Bone marrow (tissue), 2 donors: Measurements from ENCODE around the gene PSMA1.
"Not testable (repeated sequence)": the region's sequence is repeated elsewhere in the genome, so short reads cannot be mapped to it uniquely, and the experiment has no call there.

Experiments used
- DNase-seq, 2 donors: peaks; one replicate each; lab custom pipeline; 2025; lab: John Stamatoyannopoulos, UW

PSMA1 gene

DNA sequence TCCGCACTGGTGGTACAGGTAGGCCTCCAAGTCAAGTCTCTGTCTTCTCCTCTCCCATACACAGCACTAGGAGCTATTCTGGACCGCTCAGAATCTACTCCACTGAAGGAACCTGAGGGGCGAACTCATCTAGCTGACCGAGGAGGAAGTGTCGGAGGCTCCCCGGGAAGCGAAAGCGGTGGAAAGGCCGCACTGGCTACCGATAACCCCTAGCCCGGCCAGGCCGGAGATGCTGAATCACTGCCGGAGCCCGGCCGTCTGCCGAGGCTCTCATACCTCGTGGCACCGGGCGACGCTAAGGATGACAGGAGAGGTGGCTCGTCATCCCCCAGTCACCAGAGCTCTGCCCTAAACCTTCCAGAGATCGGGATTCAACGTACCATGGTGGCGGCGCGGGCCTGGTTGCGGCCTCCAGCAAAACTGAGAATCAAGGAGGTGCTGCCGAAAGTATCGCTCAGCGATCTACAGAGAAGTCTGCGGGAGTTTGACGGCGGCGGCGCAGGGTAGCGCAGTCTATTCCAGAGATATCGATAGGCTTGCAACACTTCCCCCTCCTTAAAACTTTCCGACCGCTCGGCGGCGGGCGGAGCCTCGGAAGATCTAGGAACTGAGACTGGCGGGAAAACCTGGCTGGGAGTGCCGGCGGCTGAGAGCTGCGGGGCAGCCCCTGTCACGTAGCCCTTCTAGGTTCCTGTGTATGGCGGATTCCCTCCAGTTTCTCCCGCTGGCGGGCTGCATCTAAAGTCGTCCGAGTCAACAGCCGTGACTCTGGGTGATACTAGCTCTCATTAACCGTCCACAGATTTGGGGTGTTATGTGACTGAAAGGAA is at the start of gene PSMA1:
TSS of gene PSMA1 (minus strand) at position 470 of the 830 bp plus-strand sequence. CDS start at position 383, 87 bp downstream.
- peak; percentile 79 to 99 for DNase-seq

DNA sequence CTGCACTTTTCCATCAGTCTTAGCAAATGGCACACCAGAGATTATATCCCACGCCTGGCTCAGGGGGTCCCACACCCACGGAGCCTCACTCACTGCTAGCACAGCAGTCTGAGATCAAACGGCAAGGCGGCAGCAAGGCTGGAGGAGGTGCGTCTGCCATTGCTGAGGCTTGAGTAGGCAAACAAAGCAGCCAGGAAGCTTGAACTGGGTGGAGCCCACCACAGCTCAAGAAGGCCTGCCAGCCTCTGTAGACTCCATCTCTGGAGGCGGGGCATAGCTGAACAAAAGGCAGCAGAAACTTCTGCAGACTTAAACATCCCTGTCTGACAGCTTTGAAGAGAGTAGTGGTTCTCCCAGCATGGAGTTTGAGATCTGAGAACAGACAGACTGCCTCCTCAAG is 49.3 kb upstream of the PSMA1 start:
- not testable (repeated sequence) for DNase-seq

DNA sequence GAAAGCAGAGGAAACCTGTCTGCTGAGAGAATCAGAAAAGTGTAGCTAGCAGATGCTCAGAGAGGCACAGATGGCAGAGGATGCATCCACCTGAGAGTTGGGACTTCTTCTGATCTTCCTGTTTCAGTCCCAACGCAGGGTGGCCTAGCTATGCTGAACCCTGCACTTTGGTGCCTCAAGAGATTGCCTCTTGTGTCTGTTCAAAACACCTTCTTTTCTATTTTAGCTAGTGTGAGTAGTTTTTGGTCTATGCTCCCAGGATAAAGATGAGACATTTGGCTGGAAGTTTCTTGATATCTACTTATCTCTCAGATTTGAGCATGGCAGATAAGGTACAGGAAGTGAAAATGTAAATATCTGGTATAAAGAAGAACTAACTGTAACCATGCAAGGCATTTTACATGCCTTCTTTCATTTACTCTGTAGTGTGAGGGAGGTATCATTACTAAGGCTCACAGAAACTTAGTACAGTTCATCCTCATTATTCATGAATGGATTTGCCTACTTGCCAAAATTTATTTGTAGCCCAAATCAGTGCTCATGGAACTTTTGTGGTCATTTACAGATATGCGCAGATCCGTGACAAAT is 47.0 kb upstream of the PSMA1 start:
- no peak for DNase-seq

DNA sequence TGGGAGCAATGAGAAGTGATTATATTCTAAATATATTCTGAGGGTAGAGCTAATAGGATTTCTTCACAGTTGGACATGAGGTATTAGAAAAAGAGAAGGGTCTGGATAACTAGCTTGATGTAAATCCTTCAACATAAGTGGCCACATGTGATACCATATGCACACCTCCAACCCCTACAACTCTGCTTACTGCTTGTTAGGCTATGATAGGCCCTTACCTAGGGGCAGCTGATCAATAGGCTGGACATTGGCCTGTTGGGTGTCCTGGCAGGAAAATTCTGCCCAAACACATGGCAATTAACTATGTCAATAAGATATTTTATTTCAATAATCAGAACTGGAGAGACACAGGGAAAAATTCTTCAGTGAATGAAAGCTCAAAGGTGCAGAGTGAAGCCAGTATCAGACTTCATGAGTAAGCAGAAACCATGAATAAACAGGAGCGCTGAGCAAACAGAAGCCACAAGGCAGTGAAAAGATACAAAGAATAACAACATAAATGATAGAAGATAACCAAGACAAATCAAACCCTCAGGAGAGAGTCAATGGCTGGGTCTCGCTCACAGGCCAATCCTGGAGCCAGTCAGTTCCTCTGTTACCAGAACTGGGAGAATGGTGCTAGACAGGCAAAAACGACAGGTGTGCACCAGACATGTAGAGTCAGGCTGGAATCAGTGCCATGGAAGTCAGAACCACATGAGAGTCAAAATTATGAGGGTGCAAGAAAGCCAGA is 46.3 kb upstream of the PSMA1 start:
- DNase-seq: no peak

DNA sequence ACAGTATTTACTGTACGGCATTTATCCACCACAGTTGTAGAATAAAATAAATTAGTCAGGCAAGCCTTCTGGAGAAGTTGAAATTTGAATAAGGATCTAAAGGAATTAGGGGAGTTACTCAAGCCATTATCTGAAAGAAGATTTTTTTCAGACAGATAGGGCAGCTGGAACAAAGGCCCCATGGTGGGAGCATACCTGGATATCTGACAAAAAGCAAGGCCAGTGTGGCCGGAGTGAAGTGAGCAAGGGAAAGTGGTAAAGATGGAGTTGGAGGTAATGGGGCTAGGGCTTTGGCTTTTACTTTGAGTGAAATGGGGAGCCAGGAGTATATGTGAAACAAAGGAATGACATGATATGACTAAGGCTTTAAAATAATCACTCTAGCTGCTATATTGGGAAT is 45.7 kb upstream of the PSMA1 start:
- DNase-seq: no peak

DNA sequence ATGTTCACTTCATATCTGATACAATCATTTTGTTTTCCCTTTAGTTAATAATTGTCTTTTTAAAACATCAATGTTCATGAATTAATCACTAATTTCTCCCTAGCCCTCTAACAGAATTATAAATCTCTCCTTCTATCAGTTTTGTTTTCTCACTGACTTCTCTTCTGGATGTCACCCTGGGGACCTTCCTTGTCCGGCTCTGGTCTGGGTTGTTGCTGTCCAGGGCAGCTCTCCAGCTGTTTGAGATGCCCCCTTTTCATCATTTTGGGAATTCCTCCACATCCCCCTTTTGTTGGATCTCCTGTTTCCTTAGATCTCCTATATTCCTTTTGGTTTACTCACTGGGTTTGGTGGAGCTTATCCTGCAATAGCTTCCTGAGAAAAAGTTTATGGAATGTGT is 35.6 kb upstream of the PSMA1 start:
- DNase-seq: no peak

DNA sequence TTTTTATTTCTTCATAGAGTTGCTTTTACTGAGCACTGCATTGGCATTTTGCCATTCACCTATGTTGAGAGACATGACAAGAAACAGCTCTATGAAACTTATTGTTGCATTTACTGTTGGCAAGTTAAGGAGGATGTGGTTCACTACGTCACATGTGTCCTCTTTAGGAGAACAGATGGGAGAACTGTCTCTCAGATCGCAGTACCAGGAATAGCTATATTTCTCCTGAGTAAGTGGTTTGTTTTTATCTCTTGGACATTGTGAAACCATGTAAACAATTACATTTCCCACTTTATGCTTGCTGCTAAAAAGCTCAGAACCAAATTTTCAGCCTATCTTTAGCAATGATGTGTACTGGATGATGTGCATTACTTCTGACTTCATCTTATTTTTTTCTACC is 34.8 kb upstream of the PSMA1 start:
- DNase-seq: peak in 1 of 2 donors; percentile 68

DNA sequence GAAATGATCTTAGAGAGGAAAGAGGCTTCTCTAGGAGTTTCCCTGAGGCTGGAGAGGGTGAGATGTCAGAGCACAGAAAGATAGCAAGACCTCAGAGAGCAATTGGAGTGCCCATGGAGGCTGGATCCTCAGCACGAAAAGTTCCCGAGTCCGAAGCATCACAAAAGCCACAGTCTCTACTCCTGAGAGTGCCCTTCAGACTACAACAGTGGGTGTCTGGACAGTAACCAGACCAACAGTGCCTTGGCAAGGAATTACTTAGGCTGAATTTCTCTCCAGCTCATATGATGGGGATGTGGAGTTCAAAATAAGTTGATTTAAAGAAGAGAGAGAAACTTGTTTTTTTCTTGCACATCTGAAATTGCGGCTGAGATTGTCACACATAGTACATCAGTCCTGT is 31.9 kb upstream of the PSMA1 start:
- DNase-seq: no peak

DNA sequence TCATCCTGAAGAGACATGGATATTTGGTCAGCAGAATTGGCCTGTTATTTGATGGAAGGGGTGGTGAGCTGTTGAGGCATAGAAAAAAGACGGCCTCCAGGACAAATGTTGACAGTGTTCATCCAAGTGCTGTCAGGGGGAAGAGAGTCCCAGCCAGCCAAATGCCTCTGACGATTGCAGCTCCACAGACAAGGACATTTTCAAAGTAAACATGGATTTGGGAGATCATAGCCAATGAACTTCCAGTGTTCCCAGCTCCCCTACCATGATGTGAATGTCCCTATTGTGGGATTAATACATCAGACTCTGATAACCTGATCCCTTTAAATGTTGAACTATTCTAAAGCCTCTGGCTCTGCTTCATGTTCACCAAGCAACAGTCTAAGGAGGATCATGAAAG is 31.2 kb upstream of the PSMA1 start:
- DNase-seq: no peak

DNA sequence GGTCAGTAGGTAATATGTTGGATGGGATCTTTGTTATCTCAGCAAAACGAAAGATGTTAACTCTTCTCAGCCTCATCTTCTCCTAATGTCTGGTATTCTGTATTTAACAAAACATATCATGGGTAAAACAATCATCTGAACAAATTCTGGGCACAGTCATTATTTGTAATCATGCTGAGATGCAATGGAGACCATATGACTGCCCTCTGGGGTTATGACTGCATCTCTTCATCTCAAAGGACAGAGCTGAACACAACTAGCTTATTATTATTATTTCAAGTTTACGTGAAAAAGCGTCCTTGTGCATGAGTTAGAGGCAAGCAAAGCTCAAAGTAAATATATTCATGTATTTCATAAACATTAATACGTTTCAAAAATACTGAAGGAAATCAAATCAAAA is 29.7 kb upstream of the PSMA1 start:
- no peak for DNase-seq

DNA sequence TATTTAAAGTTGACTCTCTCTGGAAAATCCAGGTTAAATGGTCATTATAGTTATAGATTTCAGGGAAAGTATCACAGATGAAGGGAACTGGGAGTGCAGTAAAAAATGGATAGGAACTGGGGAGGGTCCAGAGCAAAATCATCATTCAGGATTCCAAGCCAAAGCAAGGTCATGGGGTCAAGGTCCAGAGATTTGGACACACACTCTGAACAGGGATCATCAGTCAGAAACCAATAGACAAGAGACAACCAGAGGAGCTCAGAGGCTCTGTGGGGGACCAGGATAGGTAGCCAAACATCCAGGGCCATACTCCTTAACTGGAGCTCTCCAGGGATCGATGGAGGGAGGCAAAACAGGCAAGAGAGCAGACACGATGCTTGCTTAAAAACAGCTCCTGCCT is 27.3 kb upstream of the PSMA1 start:
- no peak for DNase-seq

DNA sequence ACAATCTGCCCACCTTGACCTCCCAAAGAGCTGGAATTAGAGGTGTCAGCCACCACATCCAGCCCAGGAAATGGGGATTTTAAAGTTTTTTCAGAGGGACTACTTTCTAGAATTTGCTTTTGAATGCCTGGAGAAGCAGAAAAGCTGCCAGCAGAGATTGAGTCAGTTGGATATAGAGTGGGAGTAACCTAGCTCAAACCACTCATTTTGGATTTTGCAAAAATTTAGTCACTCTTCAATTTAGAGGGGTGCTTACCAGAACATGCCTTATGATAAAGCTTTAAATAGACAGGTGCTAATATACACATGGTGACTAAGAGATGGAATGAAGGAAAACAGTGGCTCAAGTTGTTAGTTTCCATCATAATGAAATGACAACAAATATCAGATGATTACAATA is 26.5 kb upstream of the PSMA1 start:
- no peak for DNase-seq

DNA sequence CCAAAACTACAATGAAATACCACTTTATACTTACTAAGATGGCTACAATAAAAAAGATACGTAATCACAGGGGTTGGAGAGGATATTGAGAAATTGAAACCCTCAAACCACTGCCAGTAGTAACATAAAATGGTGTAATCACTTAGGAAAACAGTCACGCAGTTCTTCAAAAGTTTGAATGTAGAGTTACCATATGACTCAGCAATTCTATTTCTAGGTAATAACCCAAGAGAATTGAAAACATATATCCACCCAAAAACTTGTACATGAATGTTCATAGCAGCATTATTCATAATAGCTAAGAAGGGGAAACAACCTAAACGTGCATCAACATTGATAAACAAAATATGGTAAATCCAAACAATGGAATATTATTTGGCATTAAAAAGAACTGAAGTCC is 24.4 kb upstream of the PSMA1 start:
- DNase-seq: peak in 1 of 2 donors; percentile 75

DNA sequence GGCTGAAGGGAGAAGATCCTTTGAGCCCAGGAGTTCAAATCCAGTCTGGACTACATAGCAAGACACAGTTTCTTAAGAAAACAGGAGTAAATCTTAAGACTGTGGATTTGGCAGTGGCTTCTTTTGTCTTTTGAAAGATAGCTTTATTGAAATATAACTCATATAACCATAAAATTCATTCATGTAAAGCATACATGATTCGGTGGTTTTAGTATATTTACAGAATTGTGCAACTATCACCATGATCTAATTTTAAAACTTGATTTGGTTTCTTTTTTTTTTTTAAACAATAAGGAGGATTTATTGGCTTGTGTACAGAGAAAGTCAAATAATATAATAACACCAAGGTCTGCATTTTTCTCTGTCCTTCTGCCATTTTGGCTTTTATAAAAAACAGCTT is 23.1 kb upstream of the PSMA1 start:
- DNase-seq: no peak

DNA sequence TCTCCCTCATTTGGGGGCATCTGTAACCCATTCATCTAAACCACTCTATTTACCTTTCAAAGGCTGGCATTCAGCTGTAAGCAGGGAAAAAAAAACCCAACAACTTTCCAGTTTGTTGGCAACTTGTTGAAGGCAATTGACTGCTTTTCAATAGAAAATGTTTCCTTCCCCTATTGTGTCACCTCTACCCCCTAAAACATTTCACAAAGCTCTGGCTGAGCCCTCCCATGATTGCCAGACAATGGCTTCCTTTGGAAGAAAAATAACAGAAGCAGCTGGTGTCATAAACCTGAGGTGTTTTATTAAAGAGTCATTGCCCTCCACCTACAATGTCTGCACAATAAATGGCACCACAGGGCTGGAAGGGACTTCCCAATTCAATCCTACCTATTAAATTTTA is 22.1 kb upstream of the PSMA1 start:
- peak in 1 of 2 donors; percentile 17 for DNase-seq

DNA sequence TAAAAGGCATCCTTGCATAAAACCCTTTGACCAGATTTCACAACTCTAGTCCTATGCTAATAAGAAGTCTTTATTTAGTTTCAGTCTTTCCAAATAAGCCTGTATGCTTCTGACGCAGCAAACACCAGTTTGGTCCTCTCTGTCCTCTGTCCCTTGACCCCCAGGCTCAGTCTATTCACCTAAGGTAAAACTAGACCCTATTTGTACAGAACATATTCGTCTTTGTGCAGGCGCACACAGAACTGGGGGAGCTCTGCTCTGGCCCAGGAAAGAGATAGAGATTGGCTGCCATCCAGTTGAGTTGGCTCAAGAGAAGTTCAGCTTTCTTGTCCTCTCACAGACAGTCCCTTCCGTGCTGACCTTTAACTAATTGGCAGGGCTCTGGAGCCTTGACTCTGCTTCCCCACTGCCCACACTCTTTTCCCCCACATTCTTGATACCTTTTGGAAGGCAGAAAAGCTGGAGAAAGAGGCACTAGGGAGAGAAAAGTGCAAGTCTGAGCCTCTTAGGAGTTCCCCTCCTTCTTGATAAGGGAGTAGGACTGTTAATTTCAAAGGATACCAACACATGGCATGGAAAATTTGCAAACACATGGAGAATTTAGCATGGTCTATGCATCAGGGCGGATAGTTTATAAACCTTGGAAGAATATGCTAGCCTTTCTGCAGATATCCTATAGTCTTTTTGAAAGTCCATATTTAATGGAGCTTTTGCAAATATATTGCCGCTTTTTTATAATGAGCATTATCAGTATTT is 21.2 kb upstream of the PSMA1 start:
- DNase-seq: no peak

DNA sequence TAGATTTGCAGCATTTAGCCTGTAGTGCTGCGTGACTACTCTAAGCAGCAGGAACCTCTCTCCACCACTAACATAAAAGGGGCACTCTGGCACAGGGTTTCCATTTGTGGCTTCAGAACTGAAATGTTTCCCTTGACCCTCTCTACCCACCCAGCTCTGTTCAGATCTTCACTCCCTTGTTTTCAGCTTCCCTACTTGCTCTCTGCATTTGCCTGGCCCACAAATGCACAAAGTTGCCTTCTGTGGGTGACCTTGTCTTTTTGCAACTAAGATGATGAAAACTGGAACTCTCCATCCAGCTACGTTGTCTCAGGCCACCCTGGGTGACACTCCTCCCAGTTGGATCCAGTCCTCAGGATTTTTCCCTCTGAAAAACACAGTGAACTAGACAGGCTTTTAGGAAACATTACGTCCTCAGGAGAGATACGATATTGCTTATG is 19.8 kb upstream of the PSMA1 start:
- DNase-seq: no peak

DNA sequence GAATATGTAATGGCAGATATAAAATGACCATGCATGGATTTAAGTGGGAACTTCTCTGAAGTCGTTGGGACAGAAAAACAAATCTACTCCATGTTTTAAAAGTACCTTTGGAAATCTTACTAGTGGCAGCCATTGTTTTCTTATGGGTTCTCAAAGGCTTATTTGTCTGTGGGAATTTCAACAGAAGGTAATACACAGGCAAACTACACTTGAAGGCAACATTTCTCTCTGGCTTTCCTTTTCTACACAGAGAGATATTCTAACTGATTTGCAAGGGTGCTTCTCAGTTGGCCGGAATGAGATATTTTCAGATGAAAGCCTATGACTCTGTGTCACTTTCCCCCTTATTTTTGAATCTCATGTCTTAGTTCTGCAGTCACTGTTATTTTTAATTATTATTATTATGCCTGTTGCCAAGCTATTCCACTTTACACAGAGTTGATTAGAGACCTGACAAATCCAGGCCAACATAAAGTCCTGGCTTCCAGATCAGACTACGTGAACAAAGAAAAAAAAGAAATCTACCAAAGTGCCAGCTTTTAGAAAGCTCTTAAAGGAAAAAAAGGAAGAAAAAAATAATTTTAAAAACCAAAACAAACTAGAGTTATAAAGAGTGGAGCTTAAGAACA is 18.9 kb upstream of the PSMA1 start:
- DNase-seq: no peak

DNA sequence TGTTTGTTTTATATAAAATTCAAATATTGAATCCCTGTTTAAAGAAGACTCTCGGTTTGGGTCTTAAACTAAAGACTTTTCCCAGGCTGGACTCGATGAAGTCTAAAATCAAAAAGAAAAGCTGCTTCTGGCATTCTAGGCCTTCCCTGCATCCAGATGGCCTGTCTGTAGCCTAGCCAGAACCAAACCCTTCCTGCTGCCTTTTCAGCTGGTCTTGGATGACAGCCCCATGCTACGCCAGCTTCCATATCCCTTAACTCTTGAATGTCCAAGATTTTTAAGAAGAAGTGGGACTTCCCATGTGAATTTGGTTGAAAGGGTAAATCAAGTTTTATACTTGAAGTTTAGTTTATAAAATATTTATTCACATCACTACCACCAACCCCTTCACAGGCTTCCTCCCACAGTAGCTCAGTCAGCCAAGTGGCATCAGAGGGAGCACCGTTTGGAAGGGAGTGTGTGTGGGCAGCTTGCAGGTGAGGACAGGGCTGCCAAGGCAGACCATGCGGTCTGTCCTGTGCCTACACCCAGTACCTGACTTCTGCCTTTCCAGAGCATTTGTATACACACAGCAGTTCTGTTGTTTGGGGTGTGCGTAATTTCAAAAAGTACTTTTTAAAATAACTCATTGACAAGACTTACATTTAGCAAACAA is 18.2 kb upstream of the PSMA1 start:
- no peak for DNase-seq

DNA sequence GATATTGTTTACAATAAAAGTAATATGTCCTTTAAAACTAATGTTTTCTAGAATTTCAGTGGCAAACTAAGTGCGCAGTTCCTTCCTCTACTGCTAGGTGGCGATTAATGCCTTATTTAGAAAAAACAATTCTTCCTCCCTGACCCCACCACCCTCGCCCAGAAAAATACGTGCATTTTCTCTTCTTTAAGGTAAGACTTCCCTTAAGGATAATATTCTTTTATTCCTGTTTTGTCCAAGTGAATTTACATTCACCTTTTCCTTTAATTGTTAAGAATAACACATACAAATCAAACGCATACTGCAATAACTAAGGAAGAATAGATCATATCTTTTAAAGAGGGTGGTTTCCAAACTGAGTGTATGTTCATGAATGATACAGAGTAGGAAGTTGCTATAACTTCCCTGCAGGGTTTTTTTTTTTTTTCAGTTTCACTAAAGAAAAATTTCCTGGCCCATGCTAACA is 17.0 kb upstream of the PSMA1 start:
- DNase-seq: peak in 1 of 2 donors; percentile 57

DNA sequence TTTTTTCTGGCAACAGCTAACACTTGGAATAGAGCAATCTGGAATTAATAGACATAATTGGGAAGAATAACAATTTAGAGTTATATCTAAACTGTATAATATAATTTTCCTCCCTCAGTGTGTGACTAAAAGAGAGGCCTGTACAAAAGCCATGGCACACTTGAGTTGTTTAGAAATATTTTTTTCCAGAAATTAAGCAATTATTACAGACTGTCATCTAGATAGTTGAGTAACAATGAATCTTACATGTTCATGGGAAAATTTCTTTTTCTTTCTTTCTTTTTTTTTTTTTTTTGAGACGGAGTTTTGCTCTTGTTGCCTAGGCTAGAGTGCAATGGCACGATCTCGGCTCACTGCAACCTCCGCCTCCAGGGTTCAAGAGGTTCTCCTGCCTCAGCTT is 15.0 kb upstream of the PSMA1 start:
- not testable (repeated sequence) for DNase-seq
